Aorta (tissue), 5 donors: ENCODE results near the gene UPK3A. TPM values are rescaled to one million over a fixed set of nuclear protein-coding genes. Genes with fewer than 3 reads are reported as not detected.

ENCODE experiments used
- ATAC-seq: fragments of 200-7000 bp; cut with Tn5 transposase; one replicate; pipeline ENCODE4 v1.9.1; 2022; ENCODE audit warnings: moderate library complexity; ENCODE audit not compliant: low FRiP score
- DNase-seq, 2 donors: peaks; one replicate each; pipeline ENCODE4 v3.0.0-alpha.2; 2020
- H3K27ac ChIP-seq, 2 donors: one replicate each; pipeline ENCODE4 v1.5.1; 2013; ENCODE audit warnings: low read length in 2 of 2, mild to moderate bottlenecking in 2 of 2, moderate library complexity in 2 of 2, control low read depth in 1 of 2, inconsistent platforms in 1 of 2, low read depth in 1 of 2
- H3K27me3 ChIP-seq, 2 donors: one replicate each; pipeline ENCODE4 v1.6.1; 2013; ENCODE audit warnings: control low read depth in 1 of 2, low read length in 1 of 2, mild to moderate bottlenecking in 1 of 2, moderate library complexity in 1 of 2; ENCODE audit not compliant: insufficient read depth in 2 of 2, control insufficient read depth in 1 of 2
- H3K36me3 ChIP-seq, 2 donors: one replicate each; pipeline ENCODE4 v1.6.1; 2013; ENCODE audit warnings: control low read depth in 1 of 2, low read length in 1 of 2, mild to moderate bottlenecking in 1 of 2; ENCODE audit not compliant: insufficient read depth in 2 of 2, control insufficient read depth in 1 of 2
- H3K4me1 ChIP-seq, 2 donors: one replicate each; pipeline ENCODE4 v1.6.1; 2013; ENCODE audit warnings: low read length in 2 of 2, control low read depth in 1 of 2, mild to moderate bottlenecking in 1 of 2, moderate library complexity in 1 of 2; ENCODE audit not compliant: insufficient read depth in 2 of 2, control insufficient read depth in 1 of 2
- H3K4me3 ChIP-seq, 2 donors: one replicate each; pipeline ENCODE4 v1.5.1; 2013; ENCODE audit warnings: low read length in 2 of 2, control low read depth in 1 of 2, mild to moderate bottlenecking in 1 of 2
- H3K9me3 ChIP-seq: one replicate; pipeline ENCODE4 v1.6.1; 2013; ENCODE audit warnings: mild to moderate bottlenecking, low read length; ENCODE audit not compliant: control insufficient read depth
- WGBS, 2 donors: extraction: QIAGEN DNeasy Blood & Tissue Kit; methylation state at CpG; one replicate each; pipeline ENCODE4 v1.1.7; 2013; 5-methylcytosine and 5-hydroxymethylcytosine counted together
- intact Hi-C, 2 donors: fragments of 100-400 bp; cut with DNase I; formaldehyde crosslinking; loops; one replicate each; pipeline versions ENCODE4 v1.14.2 to v1.15.0; 2022
- polyA plus RNA-seq, 2 donors: library from polyadenylated mRNA; stranded (reverse); fragments of 200-250 nt; gene quantifications; one replicate each; pipeline ENCODE4 v1.2.3, GENCODE V29; 2013
- total RNA-seq, 2 donors: library from RNA; stranded (reverse); fragmentation: NEBNext Ultra II Directional; extraction: Animal tissue kit (Norgen Biotek cat#: 25700); gene quantifications; one replicate each; pipeline ENCODE4 v1.2.1, GENCODE V29; 2021
- donor health status: healthy with polysubstance abuse.
- donor health status: Bipolar disorder and iron deficiency.
- donor health status: DM: no; HTN: no; CAD: no.
- donor health status: DM: no; HTN: no; CAD: no.
- donor health status: DM: yes; HTN: yes; CAD: no.

The UPK3A gene
- total and polyA plus RNA-seq, 4 donors: not detected

- intact Hi-C loops: loop anchor here in 1 of 2 donors (5.0 kb wide), 1 partner anchor 96 kb away; no protein-coding TSS in a partner anchor
- Histone ChIP-seq H3K4me3 (no peak overlapping the region), H3K36me3 (no peaks in the 10 kb centered on the region), H3K9me3 (no peaks in the 10 kb centered on the region), H3K27ac (no peak overlapping the region), H3K27me3 (no peaks in the 10 kb centered on the region), H3K4me1 (no peaks in the 10 kb centered on the region)
- ATAC-seq (no peak), DNase-seq (peak in 1 of 2 donors; percentile 45)
- WGBS, 2 donors: 83 to 84% methylated on average over 14 of the region's 14 CpGs
Measured at GRCh38 chr22:45262931-45263462, 21.8 kb upstream of the UPK3A start.

GRCh38 chr22:45263463-45264269 lies 21.1 kb upstream of the UPK3A start:
- H3K9me3 ChIP-seq: no peaks in the 10 kb centered on the region
- peak; percentile 91 for ATAC-seq
- H3K27ac ChIP-seq: no peak overlapping the region
- 27 to 28% methylated on average over 17 of the region's 17 CpGs for WGBS, 2 donors
- H3K4me1 ChIP-seq: no peaks in the 10 kb centered on the region
- no peaks in the 10 kb centered on the region for H3K27me3 ChIP-seq
- intact Hi-C loops: loop anchor here in 1 of 2 donors (5.0 kb wide), 1 partner anchor 96 kb away; no protein-coding TSS in a partner anchor
- H3K36me3 ChIP-seq: no peaks in the 10 kb centered on the region
- H3K4me3 ChIP-seq: no peak overlapping the region
- DNase-seq: peak; percentile 85 to 87

GRCh38 chr22:45265535-45265934 lies 19.2 kb upstream of the UPK3A start:
- H3K36me3 ChIP-seq: no peaks in the 10 kb centered on the region
- H3K9me3 ChIP-seq: no peaks in the 10 kb centered on the region
- no peak overlapping the region for H3K27ac ChIP-seq
- ATAC-seq (no peak), DNase-seq (no peak)
- H3K27me3 ChIP-seq: no peaks in the 10 kb centered on the region
- H3K4me3 ChIP-seq: no peak overlapping the region
- intact Hi-C loops: no loop called here
- 76 to 84% methylated on average over 7 of the region's 7 CpGs for WGBS, 2 donors
- no peaks in the 10 kb centered on the region for H3K4me1 ChIP-seq

GRCh38 chr22:45268167-45268957 lies 16.4 kb upstream of the UPK3A start:
- H3K27me3 ChIP-seq: no peaks in the 10 kb centered on the region
- no peaks in the 10 kb centered on the region for H3K9me3 ChIP-seq
- DNase-seq (peak in 1 of 2 donors; percentile 80), ATAC-seq (peak; percentile 20)
- H3K27ac ChIP-seq: peak overlapping the region in 1 of 2 donors; percentile 39
- H3K4me3 ChIP-seq: peak overlapping the region; percentile 57 to 89
- no peaks in the 10 kb centered on the region for H3K4me1 ChIP-seq
- H3K36me3 ChIP-seq: no peaks in the 10 kb centered on the region
- WGBS, 2 donors: 1% methylated on average over 40 to 47 of the region's 47 CpGs
- intact Hi-C loops: loop anchor here (2.0 kb wide), 2 partner anchors 166 to 284 kb away; no protein-coding TSS in a partner anchor

GRCh38 chr22:45268958-45269844 lies 15.5 kb upstream of the UPK3A start:
- Histone ChIP-seq H3K9me3 (no peaks in the 10 kb centered on the region), H3K27ac (peak overlapping the region in 1 of 2 donors; percentile 39), H3K27me3 (no peaks in the 10 kb centered on the region), H3K4me1 (no peaks in the 10 kb centered on the region), H3K36me3 (no peaks in the 10 kb centered on the region), H3K4me3 (peak overlapping the region; percentile 57 to 89)
- ATAC-seq (peak; percentile 94), DNase-seq (peak; percentile 89 to 96)
- intact Hi-C loops: loop anchor here (1.0 to 2.0 kb wide), 4 partner anchors 165 to 284 kb away; no protein-coding TSS in a partner anchor
- WGBS, 2 donors: 1 to 2% methylated on average over 45 to 60 of the region's 60 CpGs

GRCh38 chr22:45270095-45271020 lies 14.4 kb upstream of the UPK3A start:
- no peaks in the 10 kb centered on the region for H3K27me3 ChIP-seq
- intact Hi-C loops: loop anchor here in 1 of 2 donors (5.0 kb wide), 1 partner anchor 37 kb away; the partner anchor contains the start of gene FAM118A
- no peak for ATAC-seq
- WGBS, 2 donors: 67 to 75% methylated on average over 16 of the region's 16 CpGs
- peak in 1 of 2 donors; percentile 53 for DNase-seq
- no peak overlapping the region for H3K27ac ChIP-seq
- H3K9me3 ChIP-seq: no peaks in the 10 kb centered on the region
- no peak overlapping the region for H3K4me3 ChIP-seq
- no peaks in the 10 kb centered on the region for H3K4me1 ChIP-seq
- H3K36me3 ChIP-seq: no peaks in the 10 kb centered on the region

GRCh38 chr22:45271667-45272201 lies 13.0 kb upstream of the UPK3A start:
- Histone ChIP-seq H3K9me3 (no peaks in the 10 kb centered on the region), H3K27me3 (no peaks in the 10 kb centered on the region), H3K4me1 (no peaks in the 10 kb centered on the region), H3K4me3 (no peak overlapping the region), H3K27ac (peak overlapping the region; percentile 91 to 93), H3K36me3 (no peaks in the 10 kb centered on the region)
- DNase-seq (peak; percentile 72 to 81), ATAC-seq (peak; percentile 12)
- intact Hi-C loops: loop anchor here in 1 of 2 donors (5.0 kb wide), 1 partner anchor 36 kb away; the partner anchor contains the start of gene FAM118A
- WGBS, 2 donors: 8 to 9% methylated on average over 13 of the region's 13 CpGs
